Neuron (in vitro differentiated cells): ENCODE data around the gene LDLRAP1.

Experiments
- H2AFZ ChIP-seq: one replicate; pipeline ENCODE4 v1.6.1; 2013; ENCODE audit warnings: low read depth, mild to moderate bottlenecking, inconsistent platforms, low read length, moderate library complexity
- H3K27me3 ChIP-seq: one replicate; pipeline ENCODE4 v1.6.1; 2013; ENCODE audit warnings: low read length; ENCODE audit not compliant: insufficient read depth
- H3K36me3 ChIP-seq: one replicate; pipeline ENCODE4 v1.6.1; 2013; ENCODE audit warnings: low read length; ENCODE audit not compliant: insufficient read depth
- H3K4me1 ChIP-seq: one replicate; pipeline ENCODE4 v1.6.1; 2013; ENCODE audit warnings: low read length; ENCODE audit not compliant: insufficient read depth
- H3K4me3 ChIP-seq: 2 replicates; pipeline ENCODE4 v1.5.1; 2013; ENCODE audit warnings: mild to moderate bottlenecking, low read length, moderate library complexity
- H3K9me3 ChIP-seq: one replicate; pipeline ENCODE4 v1.6.1; 2013; ENCODE audit warnings: low read length

LDLRAP1 gene

GRCh38 chr1:25610822-25611630 lies 67.6 kb downstream of the LDLRAP1 start:
- H3K36me3 ChIP-seq = no peaks in the 10 kb centered on the region
- H3K27me3 ChIP-seq = no peaks in the 10 kb centered on the region
- no peak overlapping the region for H2AFZ ChIP-seq
- H3K4me1 ChIP-seq = peaks cover 12% of the 10 kb centered on the region
- no peaks in the 10 kb centered on the region for H3K9me3 ChIP-seq
- no peak overlapping the region for H3K4me3 ChIP-seq

GRCh38 chr1:25611843-25612242 lies 68.4 kb downstream of the LDLRAP1 start:
- no peaks in the 10 kb centered on the region for H3K36me3 ChIP-seq
- no peaks in the 10 kb centered on the region for H3K9me3 ChIP-seq
- H3K4me3 ChIP-seq = no peak overlapping the region
- no peaks in the 10 kb centered on the region for H3K27me3 ChIP-seq
- H3K4me1 ChIP-seq = peaks cover 13% of the 10 kb centered on the region
- H2AFZ ChIP-seq = no peak overlapping the region

GRCh38 chr1:25612421-25612820 lies 69.0 kb downstream of the LDLRAP1 start:
- Histone ChIP-seq H2AFZ (no peak overlapping the region), H3K27me3 (no peaks in the 10 kb centered on the region), H3K4me3 (no peak overlapping the region), H3K4me1 (peaks cover 13% of the 10 kb centered on the region), H3K36me3 (no peaks in the 10 kb centered on the region), H3K9me3 (no peaks in the 10 kb centered on the region)

- no peaks in the 10 kb centered on the region for H3K9me3 ChIP-seq
- H3K4me3 ChIP-seq = no peak overlapping the region
- H2AFZ ChIP-seq = no peak overlapping the region
- no peaks in the 10 kb centered on the region for H3K36me3 ChIP-seq
- peaks cover 14% of the 10 kb centered on the region for H3K4me1 ChIP-seq
- no peaks in the 10 kb centered on the region for H3K27me3 ChIP-seq
These were observed 69.7 kb downstream of the LDLRAP1 start for GRCh38 chr1:25613091-25613490.

GRCh38 chr1:25614501-25615171 lies 71.2 kb downstream of the LDLRAP1 start:
- Histone ChIP-seq H3K4me3 (no peak overlapping the region), H3K27me3 (no peaks in the 10 kb centered on the region), H3K4me1 (peaks cover 23% of the 10 kb centered on the region), H3K9me3 (no peaks in the 10 kb centered on the region), H2AFZ (no peak overlapping the region), H3K36me3 (no peaks in the 10 kb centered on the region)

- Histone ChIP-seq H3K27me3 (no peaks in the 10 kb centered on the region), H3K4me3 (no peak overlapping the region), H3K36me3 (no peaks in the 10 kb centered on the region), H3K4me1 (peaks cover 26% of the 10 kb centered on the region), H2AFZ (no peak overlapping the region), H3K9me3 (no peaks in the 10 kb centered on the region)
These were observed 71.8 kb downstream of the LDLRAP1 start for GRCh38 chr1:25615172-25615541.

GRCh38 chr1:25615563-25616094 lies 72.2 kb downstream of the LDLRAP1 start:
- Histone ChIP-seq H3K4me1 (peaks cover 30% of the 10 kb centered on the region), H3K36me3 (no peaks in the 10 kb centered on the region), H3K9me3 (no peaks in the 10 kb centered on the region), H3K4me3 (peak overlapping the region; percentile 59), H2AFZ (peak overlapping the region; percentile 62), H3K27me3 (no peaks in the 10 kb centered on the region)

- Histone ChIP-seq H3K9me3 (no peaks in the 10 kb centered on the region), H3K4me3 (peak within 1 kb of the TSS; percentile 60), H3K36me3 (no peaks in the 10 kb centered on the region), H2AFZ (peak within 1 kb of the TSS; percentile 62), H3K27me3 (no peaks in the 10 kb centered on the region), H3K4me1 (peaks cover 32% of the 10 kb centered on the region)
These were observed 72.9 kb downstream of the LDLRAP1 start, which contains the start of gene MAN1C1 for GRCh38 chr1:25616095-25616986. Gene MAN1C1 (plus strand): TSS chr1:25616791. CDS start chr1:25617798, 1,007 bp downstream.

GRCh38 chr1:25616987-25617624 lies 73.7 kb downstream of the LDLRAP1 start:
- H3K4me3 ChIP-seq = peak overlapping the region; percentile 60
- no peak overlapping the region for H2AFZ ChIP-seq
- no peaks in the 10 kb centered on the region for H3K27me3 ChIP-seq
- H3K4me1 ChIP-seq = peaks cover 32% of the 10 kb centered on the region
- no peaks in the 10 kb centered on the region for H3K36me3 ChIP-seq
- no peaks in the 10 kb centered on the region for H3K9me3 ChIP-seq

GRCh38 chr1:25617625-25618432 lies 74.4 kb downstream of the LDLRAP1 start:
- Histone ChIP-seq H3K9me3 (no peaks in the 10 kb centered on the region), H3K27me3 (no peaks in the 10 kb centered on the region), H2AFZ (no peak overlapping the region), H3K4me3 (peak overlapping the region; percentile 60), H3K36me3 (no peaks in the 10 kb centered on the region), H3K4me1 (peaks cover 32% of the 10 kb centered on the region)

- H3K27me3 ChIP-seq = no peaks in the 10 kb centered on the region
- peak overlapping the region; percentile 60 for H3K4me3 ChIP-seq
- H2AFZ ChIP-seq = no peak overlapping the region
- no peaks in the 10 kb centered on the region for H3K9me3 ChIP-seq
- no peaks in the 10 kb centered on the region for H3K36me3 ChIP-seq
- peaks cover 32% of the 10 kb centered on the region for H3K4me1 ChIP-seq
These were observed 75.0 kb downstream of the LDLRAP1 start for GRCh38 chr1:25618433-25618808.
